Globus pallidus (tissue), 1 donor: ENCODE data around the gene NMUR2.
A peak's percentile ranks its signal among the peaks of the same experiment; 100 is the strongest.

ENCODE experiments used
- DNase-seq: peaks from one replicate; pipeline ENCODE4 v3.0.0-alpha.2; 2015; ENCODE audit warnings: low spot score

The NMUR2 gene

DNA sequence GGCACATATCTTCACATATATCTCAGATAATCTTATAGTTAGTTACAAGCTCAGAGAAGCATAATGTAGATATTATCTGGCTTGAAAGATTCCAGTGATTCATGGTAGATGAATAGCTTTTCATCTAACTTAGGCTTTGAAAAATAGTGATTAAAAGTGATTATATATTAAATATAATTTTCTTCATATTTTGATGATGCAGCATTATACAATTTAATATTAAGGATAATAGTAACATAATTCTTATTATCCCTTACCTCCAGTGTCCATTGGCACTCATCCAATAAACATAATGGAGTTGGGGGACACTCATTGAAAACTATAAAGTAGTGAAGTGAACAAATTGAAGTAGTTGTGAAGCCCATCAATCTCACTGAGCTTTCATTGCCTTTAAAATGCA, 35.8 kb downstream of the NMUR2 start:
- no peak for DNase-seq

DNA sequence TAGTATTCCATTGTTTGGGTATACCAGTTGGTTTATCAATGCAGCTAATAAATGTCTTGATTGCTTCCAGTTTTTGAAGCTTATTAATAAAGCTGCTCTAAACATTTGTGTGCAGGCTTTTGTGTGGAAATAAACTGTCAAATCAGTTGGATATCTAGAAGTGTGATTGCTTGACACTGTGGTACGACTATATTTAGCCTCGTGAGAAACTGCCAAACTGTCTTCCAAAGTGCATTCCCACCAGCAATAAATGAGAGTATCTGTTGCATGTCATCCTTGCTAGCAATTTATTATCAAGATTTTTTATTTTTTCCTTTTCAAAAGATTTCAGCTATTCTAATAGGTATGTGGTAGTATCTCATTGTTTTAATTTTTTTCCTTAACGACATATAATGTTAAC, 37.5 kb downstream of the NMUR2 start:
- DNase-seq: no peak

DNA sequence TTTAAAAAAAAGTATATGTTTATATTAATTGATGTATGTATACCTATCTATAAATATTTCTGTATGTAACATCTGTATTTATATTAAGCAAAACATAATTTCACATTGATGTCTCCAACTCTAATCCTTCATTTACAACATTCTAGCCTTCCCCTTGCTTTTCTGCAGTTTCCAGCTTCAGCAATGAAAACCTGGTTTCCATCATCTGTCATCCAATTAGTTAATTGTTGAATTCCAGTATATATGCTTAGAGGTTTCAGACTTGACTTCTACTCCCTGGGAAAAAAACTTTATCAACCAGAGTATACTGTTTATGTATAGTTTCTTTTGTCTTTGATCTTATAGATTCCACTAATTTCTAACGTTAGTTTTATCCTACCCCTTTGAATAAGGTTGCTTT, 38.4 kb downstream of the NMUR2 start:
- DNase-seq: no peak

DNA sequence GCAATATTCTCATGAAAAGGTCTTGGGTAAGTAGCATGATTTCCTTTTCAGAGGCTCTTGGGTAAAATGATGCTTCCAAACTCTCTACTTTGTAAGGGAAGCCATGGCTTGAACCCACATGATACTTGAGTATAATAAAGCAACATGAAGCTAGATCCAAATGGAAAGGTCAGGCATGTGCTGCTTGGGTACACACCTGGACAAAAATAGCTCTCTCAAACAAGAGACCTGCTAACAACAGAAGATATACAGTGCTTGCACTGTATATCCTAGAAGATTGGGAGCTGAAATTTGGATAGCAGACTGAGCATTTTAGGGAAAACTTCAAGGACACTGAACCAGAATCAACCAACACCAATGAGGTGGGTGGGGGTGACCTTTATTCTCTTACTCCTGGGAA, 40.2 kb downstream of the NMUR2 start:
- no peak for DNase-seq

DNA sequence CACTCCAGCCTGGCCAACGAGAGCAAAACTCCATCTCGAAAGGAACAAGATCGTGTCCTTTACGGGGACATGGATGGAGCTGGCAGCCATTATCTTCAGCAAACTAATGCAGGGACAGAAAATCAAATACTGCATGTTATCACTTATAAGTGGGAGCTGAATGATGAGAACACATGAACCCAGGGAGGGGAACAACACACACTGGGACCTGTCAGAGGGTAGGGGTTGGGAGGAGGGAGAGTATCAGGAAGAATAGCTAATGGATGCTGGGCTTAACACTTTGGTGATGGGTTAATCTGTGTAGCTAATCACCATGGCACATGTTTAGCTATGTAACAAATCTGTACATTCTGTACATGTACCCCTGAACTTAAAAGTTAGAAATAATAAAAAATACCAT, 40.9 kb downstream of the NMUR2 start:
- DNase-seq: no peak

DNA sequence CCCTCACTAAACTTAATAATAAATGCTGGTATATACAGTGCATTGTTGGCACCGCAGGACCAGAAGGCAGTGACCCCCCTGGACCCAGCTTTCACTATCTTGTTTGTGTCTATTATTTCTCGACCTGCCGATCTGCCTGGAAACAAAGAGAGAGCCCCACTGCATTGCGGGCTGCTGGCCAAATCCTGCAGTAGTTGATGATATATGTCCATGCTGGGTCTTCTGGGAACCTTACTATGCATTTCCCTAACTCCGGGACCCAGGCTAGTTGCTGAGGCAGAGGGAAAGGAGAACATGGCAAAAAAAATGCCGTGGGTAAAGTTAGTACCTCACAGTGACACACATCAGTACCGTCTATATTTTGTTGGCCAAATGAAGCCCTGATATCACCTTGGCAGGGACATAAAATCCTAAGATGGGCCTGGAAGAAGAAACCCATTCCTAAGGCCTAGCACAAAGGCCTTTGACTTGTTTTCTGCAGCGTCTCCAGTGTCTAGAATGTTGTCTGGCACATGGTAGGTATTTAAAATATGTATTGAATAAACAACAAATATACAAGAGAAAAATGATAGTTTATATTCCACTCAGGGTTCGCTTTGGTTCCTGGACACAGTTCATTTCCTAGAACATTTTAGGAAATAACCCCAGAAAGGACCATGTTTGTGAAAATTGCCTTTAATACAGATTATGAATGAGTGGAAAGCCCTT, 46.1 kb downstream of the NMUR2 start:
- DNase-seq: no peak

DNA sequence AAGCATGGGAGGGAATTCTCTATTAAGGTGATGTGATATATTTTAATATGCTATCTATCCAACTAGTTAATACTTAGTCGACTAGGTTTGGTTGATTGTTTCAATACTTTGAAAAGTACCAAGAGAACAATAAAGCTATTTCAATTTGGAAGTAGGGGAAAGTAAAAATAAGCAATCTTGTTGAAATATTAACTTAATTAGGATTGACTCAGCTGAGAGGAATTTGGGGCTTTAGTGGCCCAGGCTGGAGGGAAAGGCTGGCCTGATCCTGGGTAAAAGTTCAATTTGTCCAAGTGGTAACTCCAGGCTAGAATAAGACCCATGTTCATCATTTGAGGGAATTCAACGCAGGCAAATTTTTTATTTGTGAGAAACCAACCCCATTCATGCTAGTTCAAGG, 48.6 kb downstream of the NMUR2 start:
- DNase-seq: no peak

DNA sequence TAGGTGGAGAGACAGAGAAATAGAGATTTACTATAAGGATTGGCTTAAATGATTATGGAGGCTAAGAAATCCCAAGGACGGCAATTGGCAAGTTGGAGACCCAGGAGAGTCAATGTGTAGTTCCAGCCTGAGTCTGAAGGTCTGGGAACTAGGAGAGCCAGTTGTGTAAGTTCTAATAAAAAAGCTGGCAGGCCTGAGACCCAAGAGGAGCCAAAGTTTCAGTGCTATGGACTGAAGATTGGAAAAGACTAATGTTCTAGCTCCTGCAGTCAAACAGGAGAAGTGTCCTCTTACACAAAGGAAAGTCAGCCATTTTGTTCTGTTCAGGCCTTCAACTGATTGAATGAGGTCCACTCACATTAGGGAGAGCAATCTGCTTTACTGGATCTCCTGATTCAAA, 50.0 kb downstream of the NMUR2 start:
- no peak for DNase-seq

DNA sequence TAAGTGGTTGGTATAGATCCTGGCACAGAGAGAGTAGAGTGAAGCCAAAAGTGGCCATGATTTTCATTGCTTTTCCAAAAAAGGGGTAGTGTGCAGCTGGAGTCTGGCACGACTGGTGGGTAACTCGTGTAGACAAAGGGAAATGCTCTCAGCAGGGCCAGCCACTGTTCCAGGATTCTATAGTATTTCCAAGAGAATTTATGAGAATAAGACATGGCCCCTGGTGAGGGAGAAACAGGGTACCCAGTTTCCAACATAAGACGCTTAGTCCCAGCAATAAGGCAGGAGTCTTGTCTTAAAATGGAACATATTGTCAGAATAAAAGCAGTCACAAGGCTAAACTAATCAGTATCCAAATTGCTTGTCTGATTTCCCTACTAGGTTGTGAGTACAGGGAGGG, 52.1 kb downstream of the NMUR2 start:
- no peak for DNase-seq

DNA sequence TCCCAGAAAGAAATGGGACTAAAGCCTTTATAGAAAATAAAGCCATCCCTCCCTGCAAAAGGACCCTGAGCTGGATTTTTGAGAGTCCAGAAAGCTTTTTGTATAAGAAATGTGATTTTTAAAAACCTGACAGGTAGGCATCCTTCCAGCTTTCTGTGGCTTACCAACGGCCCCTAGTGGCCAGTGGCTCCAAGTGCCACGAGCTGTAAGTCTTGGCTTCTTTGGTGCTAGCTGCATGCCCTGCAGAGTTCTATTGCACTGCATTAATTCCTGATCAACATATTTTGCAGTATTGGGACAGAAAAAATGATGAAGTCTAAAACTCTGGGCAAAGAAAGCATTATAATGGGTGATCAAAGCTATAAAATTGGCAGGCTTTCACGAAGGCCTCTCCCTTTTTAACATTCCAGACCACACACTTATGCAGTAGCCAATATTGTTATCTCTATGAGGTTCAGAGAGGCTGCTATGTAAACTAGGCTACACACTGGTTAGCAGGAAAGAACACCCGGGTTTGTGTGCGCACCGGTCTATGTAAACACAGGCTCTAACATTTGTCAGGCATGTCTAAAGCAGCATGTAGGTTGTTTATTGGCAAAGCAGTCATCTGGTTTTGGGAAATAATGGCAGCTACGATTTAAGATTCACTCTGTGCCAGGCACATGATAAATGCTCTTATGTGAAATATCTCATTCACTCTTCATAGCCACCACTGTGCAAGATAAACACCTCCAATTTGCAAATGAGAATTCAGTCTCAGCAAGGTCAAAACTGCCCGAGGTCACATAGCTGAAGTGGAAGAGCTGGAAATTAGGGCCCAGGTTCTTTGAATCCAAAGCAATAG, 55.2 kb downstream of the NMUR2 start:
- peak; percentile 37 for DNase-seq
